Kasumi-1 (cell line): ENCODE measurements around the gene CTDSP2.
A peak's percentile ranks its signal among the peaks of the same experiment; 100 is the strongest.
"Not testable (repeated sequence)": the region's sequence is repeated elsewhere in the genome, so short reads cannot be mapped to it uniquely, and the experiment has no call there.

Source experiments
- DNase-seq, 2 experiments: peaks; one replicate each; lab custom pipeline; 2025; lab: John Stamatoyannopoulos, UW

The CTDSP2 gene

GRCh38 chr12:57881475-57881874, 34.9 kb upstream of the CTDSP2 start:
- DNase-seq, result no peak

- DNase-seq, result not testable (repeated sequence)
Observed at GRCh38 chr12:57881035-57881434, 34.5 kb upstream of the CTDSP2 start.

GRCh38 chr12:57877876-57878275, 31.3 kb upstream of the CTDSP2 start:
- no peak for DNase-seq

- DNase-seq, result no peak
Observed at GRCh38 chr12:57875753-57876547, 29.4 kb upstream of the CTDSP2 start.

GRCh38 chr12:57874166-57875108, 27.9 kb upstream of the CTDSP2 start:
- DNase-seq, result peak; percentile 77

GRCh38 chr12:57872362-57872761, 25.8 kb upstream of the CTDSP2 start:
- DNase-seq, result no peak

- no peak for DNase-seq
Observed at GRCh38 chr12:57869927-57870318, 23.4 kb upstream of the CTDSP2 start.

GRCh38 chr12:57869298-57869926, 22.9 kb upstream of the CTDSP2 start:
- DNase-seq, result no peak

- DNase-seq, result no peak
Observed at GRCh38 chr12:57868851-57869268, 22.3 kb upstream of the CTDSP2 start.

GRCh38 chr12:57868221-57868620, 21.7 kb upstream of the CTDSP2 start:
- DNase-seq, result no peak

- no peak for DNase-seq
Observed at GRCh38 chr12:57866308-57867019, 19.9 kb upstream of the CTDSP2 start.

GRCh38 chr12:57865084-57865751, 18.7 kb upstream of the CTDSP2 start:
- DNase-seq, result peak; percentile 34 to 53

- no peak for DNase-seq
Observed at GRCh38 chr12:57864442-57865083, 18.0 kb upstream of the CTDSP2 start.

- no peak for DNase-seq
Observed at GRCh38 chr12:57863676-57864075, 17.1 kb upstream of the CTDSP2 start.

- DNase-seq, result no peak
Observed at GRCh38 chr12:57861967-57862366, 15.4 kb upstream of the CTDSP2 start.

- not testable (repeated sequence) for DNase-seq
Observed at GRCh38 chr12:57860883-57861282, 14.4 kb upstream of the CTDSP2 start.

GRCh38 chr12:57859121-57859520, 12.6 kb upstream of the CTDSP2 start:
- DNase-seq, result no peak

- DNase-seq, result not testable (repeated sequence)
Observed at GRCh38 chr12:57858123-57858522, 11.6 kb upstream of the CTDSP2 start.

- no peak for DNase-seq
Observed at GRCh38 chr12:57854965-57855364, 8.4 kb upstream of the CTDSP2 start.

GRCh38 chr12:57853864-57854556, 7.5 kb upstream of the CTDSP2 start:
- DNase-seq, result no peak
